GM12872 (cell line): ENCODE data around the gene RBMS3.

Experiments used
- CTCF ChIP-seq: IDR thresholded peaks from 3 replicates; pipeline ENCODE4 v1.5.1; 2011; ENCODE audit warnings: low read depth, mild to moderate bottlenecking, low read length, moderate library complexity; ENCODE audit not compliant: insufficient read depth

The RBMS3 gene

GRCh38 chr3:29926378-29926777, 645.5 kb downstream of the RBMS3 start:
- no peak for TF ChIP-seq CTCF

GRCh38 chr3:29932696-29933325, 651.9 kb downstream of the RBMS3 start:
- no peak for TF ChIP-seq CTCF

GRCh38 chr3:29933802-29934490, 653.1 kb downstream of the RBMS3 start:
- no peak for TF ChIP-seq CTCF

DNA sequence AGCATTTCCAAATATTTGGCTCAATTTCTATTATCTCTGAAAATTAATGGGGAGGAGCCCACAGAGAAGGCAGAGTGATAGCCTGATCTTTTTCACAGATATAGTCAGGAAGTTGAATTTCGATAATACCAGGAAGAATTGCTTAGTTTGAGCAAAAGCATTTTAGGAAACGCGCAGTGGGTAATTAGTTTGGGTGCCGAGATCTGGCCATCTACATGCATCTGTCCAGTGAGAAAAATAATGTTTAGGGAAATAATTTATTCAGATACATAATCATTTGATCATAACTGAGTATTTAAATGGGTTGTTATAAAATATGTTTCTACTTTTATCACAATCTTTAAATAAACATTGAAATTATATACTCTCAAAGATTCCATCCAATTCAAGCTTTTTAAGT, 653.9 kb downstream of the RBMS3 start:
- TF ChIP-seq CTCF = no peak

DNA sequence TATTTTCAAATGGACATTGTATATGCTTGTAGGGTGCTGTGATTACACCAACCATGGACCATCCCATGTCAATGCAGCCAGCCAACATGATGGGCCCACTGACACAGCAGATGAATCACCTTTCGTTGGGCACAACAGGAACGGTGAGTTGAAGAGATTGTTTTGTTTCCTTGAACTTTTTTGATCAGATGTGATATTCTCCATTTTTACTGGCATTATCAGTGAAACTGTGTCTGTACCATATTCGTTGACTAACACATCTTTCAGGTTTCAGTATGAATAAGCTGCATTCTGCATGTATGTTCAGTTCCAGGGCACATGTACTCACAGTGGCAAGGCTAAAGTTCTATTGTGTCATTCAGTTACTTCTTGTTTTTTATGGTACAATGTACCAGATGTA, 655.2 kb downstream of the RBMS3 start:
- TF ChIP-seq CTCF = no peak

- no peak for TF ChIP-seq CTCF
Measured at GRCh38 chr3:29936766-29937165, 655.9 kb downstream of the RBMS3 start.

DNA sequence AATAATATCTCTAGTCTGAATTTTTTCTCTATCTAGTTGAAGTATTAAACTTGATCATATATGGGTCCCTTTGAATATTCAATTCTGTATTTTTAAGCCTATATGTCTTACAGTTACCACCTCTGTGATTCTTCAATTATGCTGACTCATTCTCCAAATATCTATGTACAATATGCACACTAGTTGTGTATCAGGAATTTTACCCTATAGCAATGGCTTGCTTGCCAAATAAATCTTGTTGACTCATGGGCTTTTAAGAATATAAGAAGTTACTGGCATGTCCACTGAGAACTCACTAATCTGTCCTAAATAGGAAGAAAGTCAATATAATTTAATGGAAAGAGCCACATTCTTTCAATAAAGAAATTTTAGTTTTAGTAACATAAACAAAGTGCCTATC, 656.3 kb downstream of the RBMS3 start:
- no peak for TF ChIP-seq CTCF
